ENCODE measurements around the gene SCN1B.

GRCh38 chr19:35041548-35042055 lies 11.3 kb downstream of the SCN1B start, which contains the start of gene HPN:
- TF ChIP-seq, protein P1, sequence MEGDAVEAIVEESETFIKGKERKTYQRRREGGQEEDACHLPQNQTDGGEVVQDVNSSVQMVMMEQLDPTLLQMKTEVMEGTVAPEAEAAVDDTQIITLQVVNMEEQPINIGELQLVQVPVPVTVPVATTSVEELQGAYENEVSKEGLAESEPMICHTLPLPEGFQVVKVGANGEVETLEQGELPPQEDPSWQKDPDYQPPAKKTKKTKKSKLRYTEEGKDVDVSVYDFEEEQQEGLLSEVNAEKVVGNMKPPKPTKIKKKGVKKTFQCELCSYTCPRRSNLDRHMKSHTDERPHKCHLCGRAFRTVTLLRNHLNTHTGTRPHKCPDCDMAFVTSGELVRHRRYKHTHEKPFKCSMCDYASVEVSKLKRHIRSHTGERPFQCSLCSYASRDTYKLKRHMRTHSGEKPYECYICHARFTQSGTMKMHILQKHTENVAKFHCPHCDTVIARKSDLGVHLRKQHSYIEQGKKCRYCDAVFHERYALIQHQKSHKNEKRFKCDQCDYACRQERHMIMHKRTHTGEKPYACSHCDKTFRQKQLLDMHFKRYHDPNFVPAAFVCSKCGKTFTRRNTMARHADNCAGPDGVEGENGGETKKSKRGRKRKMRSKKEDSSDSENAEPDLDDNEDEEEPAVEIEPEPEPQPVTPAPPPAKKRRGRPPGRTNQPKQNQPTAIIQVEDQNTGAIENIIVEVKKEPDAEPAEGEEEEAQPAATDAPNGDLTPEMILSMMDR (IDR thresholded peaks at IDR 0.05; ENCODE audit: low read length) = no peak
- TF ChIP-seq EZH2phosphoT487 (IDR thresholded peaks at IDR 0.05; ENCODE audit: low read length) = no peak
